Nephron progenitor cell (in vitro differentiated cells): Measurements from ENCODE around the gene ERO1B.
"Not testable (repeated sequence)": the region's sequence is repeated elsewhere in the genome, so short reads cannot be mapped to it uniquely, and the experiment has no call there.

ENCODE experiments used
- DNase-seq: peaks from one replicate; pipeline ENCODE4 v3.0.0; 2021
- H3K27ac Mint-ChIP-seq: 2 replicates; pipeline ENCODE4 v1.8.0; 2021; ENCODE audit warnings: mild to moderate bottlenecking, moderate library complexity, mixed read lengths
- H3K27me3 Mint-ChIP-seq: 2 replicates; pipeline ENCODE4 v1.8.0; 2021; ENCODE audit warnings: mild to moderate bottlenecking, low read depth, mixed read lengths; ENCODE audit not compliant: poor library complexity
- H3K36me3 Mint-ChIP-seq: 2 replicates; pipeline ENCODE4 v1.8.0; 2021; ENCODE audit warnings: low read depth, mixed read lengths
- H3K4me1 Mint-ChIP-seq: 2 replicates; pipeline ENCODE4 v1.8.0; 2021; ENCODE audit warnings: mixed read lengths
- H3K4me3 Mint-ChIP-seq: 2 replicates; pipeline ENCODE4 v1.8.0; 2021; ENCODE audit warnings: mild to moderate bottlenecking, moderate library complexity, mixed read lengths
- H3K9me3 Mint-ChIP-seq: 2 replicates; pipeline ENCODE4 v1.8.0; 2021; ENCODE audit warnings: mild to moderate bottlenecking, moderate library complexity, mixed read lengths
- CTCF ChIP-seq: fragments of 200-600 bp; sonication (generic); IDR thresholded peaks from 2 replicates; pipeline ENCODE4 v1.5.0; 2021; ENCODE audit warnings: antibody characterized with exemption

The ERO1B gene

GRCh38 chr1:236281654-236282424, at the start of gene ERO1B:
Gene ERO1B (minus strand): TSS chr1:236281958. CDS start chr1:236281783, 175 bp downstream.
- peak; percentile 98 for DNase-seq
- Mint-ChIP-seq H3K9me3 (peaks cover 6% of the 10 kb centered on the region), H3K36me3 (no peaks in the 10 kb centered on the region), H3K27me3 (peaks cover 82% of the 10 kb centered on the region), H3K4me3 (peak within 1 kb of the TSS; percentile 87), H3K4me1 (peaks cover 28% of the 10 kb centered on the region), H3K27ac (no peak within 1 kb of the TSS)
- TF ChIP-seq CTCF = no peak

- not testable (repeated sequence) for DNase-seq, H3K4me1 Mint-ChIP-seq, H3K9me3 Mint-ChIP-seq, H3K4me3 Mint-ChIP-seq, H3K27ac Mint-ChIP-seq, H3K36me3 Mint-ChIP-seq
- peaks cover 11% of the 10 kb centered on the region for H3K27me3 Mint-ChIP-seq
These were observed 49.7 kb upstream of the ERO1B start for GRCh38 chr1:236331412-236331811.

GRCh38 chr1:236326432-236326831, 44.7 kb upstream of the ERO1B start:
- TF ChIP-seq CTCF = no peak
- Mint-ChIP-seq H3K36me3 (peaks cover 14% of the 10 kb centered on the region), H3K27ac (no peak overlapping the region), H3K4me3 (no peak overlapping the region), H3K27me3 (no peaks in the 10 kb centered on the region), H3K9me3 (peaks cover 31% of the 10 kb centered on the region), H3K4me1 (no peaks in the 10 kb centered on the region)
- no peak for DNase-seq

- no peak overlapping the region for H3K4me3 Mint-ChIP-seq
- H3K27ac Mint-ChIP-seq = no peak overlapping the region
- peaks cover 14% of the 10 kb centered on the region for H3K36me3 Mint-ChIP-seq
- no peaks in the 10 kb centered on the region for H3K27me3 Mint-ChIP-seq
- H3K4me1 Mint-ChIP-seq = no peaks in the 10 kb centered on the region
- TF ChIP-seq CTCF = no peak
- no peak for DNase-seq
- peaks cover 38% of the 10 kb centered on the region for H3K9me3 Mint-ChIP-seq
These were observed 43.8 kb upstream of the ERO1B start for GRCh38 chr1:236325567-236325966.

- no peak overlapping the region for H3K27ac Mint-ChIP-seq
- peaks cover 14% of the 10 kb centered on the region for H3K36me3 Mint-ChIP-seq
- no peaks in the 10 kb centered on the region for H3K27me3 Mint-ChIP-seq
- no peak for DNase-seq
- no peak for TF ChIP-seq CTCF
- no peaks in the 10 kb centered on the region for H3K4me1 Mint-ChIP-seq
- peaks cover 38% of the 10 kb centered on the region for H3K9me3 Mint-ChIP-seq
- H3K4me3 Mint-ChIP-seq = no peak overlapping the region
These were observed 42.2 kb upstream of the ERO1B start for GRCh38 chr1:236323819-236324411.

- Mint-ChIP-seq H3K4me1 (no peaks in the 10 kb centered on the region), H3K27ac (no peak overlapping the region), H3K36me3 (peaks cover 14% of the 10 kb centered on the region), H3K27me3 (no peaks in the 10 kb centered on the region), H3K4me3 (no peak overlapping the region), H3K9me3 (peaks cover 38% of the 10 kb centered on the region)
- DNase-seq = no peak
- no peak for TF ChIP-seq CTCF
These were observed 41.0 kb upstream of the ERO1B start for GRCh38 chr1:236322566-236323409.
